GM13977 (cell line): Measurements from ENCODE around the gene TCFL5.

Experiments used
- DNase-seq: peaks from one replicate; pipeline ENCODE4 v3.0.0; 2012; ENCODE audit warnings: low spot score
- CTCF ChIP-seq: IDR thresholded peaks from 2 replicates; pipeline ENCODE4 v1.5.1; 2012; ENCODE audit warnings: mild to moderate bottlenecking, control low read depth; ENCODE audit not compliant: insufficient read depth; ENCODE audit errors: extremely low read depth, missing control alignments
- in situ Hi-C: fragments of 300-500 bp; cut with MboI; formaldehyde crosslinking; loops from one replicate; pipeline ENCODE4 v1.12.0; 2022; ENCODE audit warnings: low sequenced_read_pairs, low pct_unique_long_range_greater_than_20kb, mixed read lengths, inconsistent platforms; ENCODE audit not compliant: unreplicated experiment

The TCFL5 gene

DNA sequence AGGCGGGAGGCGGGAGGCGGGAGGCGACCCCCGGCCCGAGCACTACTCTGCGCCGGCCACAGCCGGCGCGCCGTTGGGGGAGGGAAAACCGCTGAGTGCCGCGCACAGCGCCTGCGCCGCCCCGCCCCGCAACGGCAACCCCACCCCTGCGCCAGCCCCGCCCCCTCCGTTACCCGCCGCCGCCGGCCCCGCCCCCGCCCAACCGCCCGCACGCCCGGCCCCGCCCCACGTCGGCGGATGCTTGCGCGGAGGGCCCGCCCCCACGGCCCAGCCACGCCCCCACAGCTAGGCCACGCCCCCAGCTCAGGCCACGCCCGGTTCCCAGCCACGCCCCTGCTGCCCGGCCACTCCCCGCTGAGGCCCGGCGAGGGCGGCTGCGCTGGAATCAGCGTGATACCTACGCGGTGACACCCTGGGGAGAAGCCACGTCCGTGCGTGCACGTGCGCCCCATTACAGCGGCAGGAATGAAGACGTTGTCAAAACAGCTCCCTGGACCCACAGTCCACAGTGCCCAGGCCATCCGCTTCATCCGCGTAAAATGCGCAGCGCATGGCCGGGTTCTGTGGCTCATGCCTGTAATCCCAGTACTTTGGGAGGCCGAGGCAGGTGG is at the start of gene TCFL5:
TCFL5 (minus strand) TSS at position 97 of the 611 bp plus-strand sequence. CDS start 152 bp downstream, outside the sequence.
- TF ChIP-seq CTCF: no peak
- in situ Hi-C loops: no loop called here
- DNase-seq: peak; percentile 98

GRCh38 chr20:62910777-62911497 is 49.3 kb upstream of the TCFL5 start:
- no peak for DNase-seq
- no peak for TF ChIP-seq CTCF
- in situ Hi-C loops: no loop called here

DNA sequence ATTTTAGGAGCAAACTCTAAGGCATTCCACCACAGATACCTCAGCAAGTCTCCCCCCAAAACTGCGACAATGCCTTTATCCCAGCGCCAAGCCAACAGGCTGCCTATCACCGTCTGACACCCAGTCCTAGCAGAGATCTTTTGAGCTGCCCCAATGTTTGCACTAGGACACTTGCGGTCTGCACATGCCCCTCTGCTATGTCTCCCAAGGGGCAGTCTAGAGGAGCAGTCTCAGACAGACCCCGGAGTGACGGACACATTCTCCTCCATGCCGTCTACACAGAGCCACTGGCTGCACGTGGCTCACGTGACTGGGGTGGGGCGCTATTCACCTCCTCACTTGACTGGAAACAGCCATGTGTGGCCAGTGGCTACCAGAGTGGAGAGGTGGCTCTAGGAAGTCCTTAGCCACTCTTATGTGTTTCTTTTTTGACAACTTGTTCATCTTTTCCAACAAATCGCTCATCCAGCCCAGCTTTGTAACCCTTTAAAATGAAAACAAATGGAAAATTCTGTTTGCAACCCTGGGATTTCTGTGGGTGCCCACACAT is 48.7 kb upstream of the TCFL5 start:
- no peak for DNase-seq
- in situ Hi-C loops: no loop called here
- TF ChIP-seq CTCF: no peak

GRCh38 chr20:62908971-62909791 is 47.6 kb upstream of the TCFL5 start:
- TF ChIP-seq CTCF: no peak
- in situ Hi-C loops: no loop called here
- no peak for DNase-seq

- in situ Hi-C loops: no loop called here
- peak; percentile 57 for TF ChIP-seq CTCF
- no peak for DNase-seq
These were observed 46.0 kb upstream of the TCFL5 start for GRCh38 chr20:62907384-62908317.
